Measurements from ENCODE around the gene OR52M1.

DNA sequence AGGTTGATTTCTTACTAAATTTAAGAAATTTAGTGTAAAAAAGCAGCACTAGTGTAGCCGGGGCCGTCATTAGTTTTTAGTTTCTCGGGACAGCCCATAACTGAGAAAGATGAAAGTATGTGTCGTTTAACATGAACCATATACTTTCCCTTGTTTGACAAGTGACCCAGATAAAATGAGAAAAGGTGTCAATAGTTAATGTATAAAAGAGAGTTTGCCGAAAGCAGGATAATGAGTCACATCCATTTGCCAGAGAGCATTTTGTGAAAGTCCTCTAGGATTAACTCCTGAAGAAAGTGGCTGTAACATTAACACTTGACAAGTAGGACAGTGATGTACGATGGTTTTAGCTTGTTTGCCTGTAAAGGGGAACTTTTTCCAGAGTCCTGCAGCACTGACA lies 49.0 kb upstream of the OR52M1 start:
- TF ChIP-seq, protein P1, sequence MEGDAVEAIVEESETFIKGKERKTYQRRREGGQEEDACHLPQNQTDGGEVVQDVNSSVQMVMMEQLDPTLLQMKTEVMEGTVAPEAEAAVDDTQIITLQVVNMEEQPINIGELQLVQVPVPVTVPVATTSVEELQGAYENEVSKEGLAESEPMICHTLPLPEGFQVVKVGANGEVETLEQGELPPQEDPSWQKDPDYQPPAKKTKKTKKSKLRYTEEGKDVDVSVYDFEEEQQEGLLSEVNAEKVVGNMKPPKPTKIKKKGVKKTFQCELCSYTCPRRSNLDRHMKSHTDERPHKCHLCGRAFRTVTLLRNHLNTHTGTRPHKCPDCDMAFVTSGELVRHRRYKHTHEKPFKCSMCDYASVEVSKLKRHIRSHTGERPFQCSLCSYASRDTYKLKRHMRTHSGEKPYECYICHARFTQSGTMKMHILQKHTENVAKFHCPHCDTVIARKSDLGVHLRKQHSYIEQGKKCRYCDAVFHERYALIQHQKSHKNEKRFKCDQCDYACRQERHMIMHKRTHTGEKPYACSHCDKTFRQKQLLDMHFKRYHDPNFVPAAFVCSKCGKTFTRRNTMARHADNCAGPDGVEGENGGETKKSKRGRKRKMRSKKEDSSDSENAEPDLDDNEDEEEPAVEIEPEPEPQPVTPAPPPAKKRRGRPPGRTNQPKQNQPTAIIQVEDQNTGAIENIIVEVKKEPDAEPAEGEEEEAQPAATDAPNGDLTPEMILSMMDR (IDR thresholded peaks at IDR 0.05) = no peak
- TF ChIP-seq POLR2A (IDR thresholded peaks at IDR 0.05) = no peak
